ENCODE results near the gene PGM2L1.

Gene PGM2L1

GRCh38 chr11:74392256-74392655, 6.0 kb downstream of the PGM2L1 start:
- no peak overlapping the region for H3K4me3 ChIP-seq (ENCODE audit: low read depth in 1 of 2, low read length in 2 of 2)
- H3K9ac ChIP-seq (ENCODE audit: low read length), result no peak overlapping the region
- H3K9me3 ChIP-seq (ENCODE audit: low read length), result no peaks in the 10 kb centered on the region
- H3K27ac ChIP-seq (ENCODE audit: low read depth, low read length), result no peak overlapping the region
- H3K36me3 ChIP-seq (ENCODE audit: insufficient read depth, low read length), result no peaks in the 10 kb centered on the region
- H3K4me1 ChIP-seq (ENCODE audit: insufficient read depth, low read length), result no peaks in the 10 kb centered on the region
- no peaks in the 10 kb centered on the region for H3K27me3 ChIP-seq (ENCODE audit: control insufficient read depth in 1 of 2, insufficient read depth in 2 of 2, low read length in 2 of 2)

GRCh38 chr11:74391193-74391592, 7.0 kb downstream of the PGM2L1 start:
- no peak overlapping the region for H3K4me3 ChIP-seq (ENCODE audit: low read depth in 1 of 2, low read length in 2 of 2)
- H3K9me3 ChIP-seq (ENCODE audit: low read length), result no peaks in the 10 kb centered on the region
- no peak overlapping the region for H3K9ac ChIP-seq (ENCODE audit: low read length)
- H3K27ac ChIP-seq (ENCODE audit: low read depth, low read length), result no peak overlapping the region
- no peaks in the 10 kb centered on the region for H3K4me1 ChIP-seq (ENCODE audit: insufficient read depth, low read length)
- H3K36me3 ChIP-seq (ENCODE audit: insufficient read depth, low read length), result no peaks in the 10 kb centered on the region
- H3K27me3 ChIP-seq (ENCODE audit: control insufficient read depth in 1 of 2, insufficient read depth in 2 of 2, low read length in 2 of 2), result no peaks in the 10 kb centered on the region

- no peaks in the 10 kb centered on the region for H3K27me3 ChIP-seq (ENCODE audit: control insufficient read depth in 1 of 2, insufficient read depth in 2 of 2, low read length in 2 of 2)
- no peak overlapping the region for H3K9ac ChIP-seq (ENCODE audit: low read length)
- H3K4me1 ChIP-seq (ENCODE audit: insufficient read depth, low read length), result no peaks in the 10 kb centered on the region
- no peaks in the 10 kb centered on the region for H3K36me3 ChIP-seq (ENCODE audit: insufficient read depth, low read length)
- H3K9me3 ChIP-seq (ENCODE audit: low read length), result no peaks in the 10 kb centered on the region
- no peak overlapping the region for H3K27ac ChIP-seq (ENCODE audit: low read depth, low read length)
- no peak overlapping the region for H3K4me3 ChIP-seq (ENCODE audit: low read depth in 1 of 2, low read length in 2 of 2)
Measured at GRCh38 chr11:74390697-74391096, 7.5 kb downstream of the PGM2L1 start.

GRCh38 chr11:74388678-74389327, 9.4 kb downstream of the PGM2L1 start:
- H3K4me1 ChIP-seq (ENCODE audit: insufficient read depth, low read length), result no peaks in the 10 kb centered on the region
- no peaks in the 10 kb centered on the region for H3K27me3 ChIP-seq (ENCODE audit: control insufficient read depth in 1 of 2, insufficient read depth in 2 of 2, low read length in 2 of 2)
- H3K9me3 ChIP-seq (ENCODE audit: low read length), result no peaks in the 10 kb centered on the region
- no peak overlapping the region for H3K4me3 ChIP-seq (ENCODE audit: low read depth in 1 of 2, low read length in 2 of 2)
- no peaks in the 10 kb centered on the region for H3K36me3 ChIP-seq (ENCODE audit: insufficient read depth, low read length)
- no peak overlapping the region for H3K9ac ChIP-seq (ENCODE audit: low read length)
- no peak overlapping the region for H3K27ac ChIP-seq (ENCODE audit: low read depth, low read length)

GRCh38 chr11:74384641-74385040, 13.6 kb downstream of the PGM2L1 start:
- Histone ChIP-seq H3K9ac (ENCODE audit: low read length) (no peak overlapping the region), H3K27me3 (ENCODE audit: control insufficient read depth in 1 of 2, insufficient read depth in 2 of 2, low read length in 2 of 2) (no peaks in the 10 kb centered on the region), H3K4me3 (ENCODE audit: low read depth in 1 of 2, low read length in 2 of 2) (no peak overlapping the region), H3K4me1 (ENCODE audit: insufficient read depth, low read length) (no peaks in the 10 kb centered on the region), H3K36me3 (ENCODE audit: insufficient read depth, low read length) (no peaks in the 10 kb centered on the region), H3K27ac (ENCODE audit: low read depth, low read length) (no peak overlapping the region), H3K9me3 (ENCODE audit: low read length) (no peaks in the 10 kb centered on the region)

- Histone ChIP-seq H3K4me1 (ENCODE audit: insufficient read depth, low read length) (no peaks in the 10 kb centered on the region), H3K27ac (ENCODE audit: low read depth, low read length) (no peak overlapping the region), H3K36me3 (ENCODE audit: insufficient read depth, low read length) (no peaks in the 10 kb centered on the region), H3K9me3 (ENCODE audit: low read length) (no peaks in the 10 kb centered on the region), H3K9ac (ENCODE audit: low read length) (no peak overlapping the region), H3K4me3 (ENCODE audit: low read depth in 1 of 2, low read length in 2 of 2) (no peak overlapping the region), H3K27me3 (ENCODE audit: control insufficient read depth in 1 of 2, insufficient read depth in 2 of 2, low read length in 2 of 2) (no peaks in the 10 kb centered on the region)
Measured at GRCh38 chr11:74380746-74381439, 17.3 kb downstream of the PGM2L1 start.

GRCh38 chr11:74377689-74378088, 20.5 kb downstream of the PGM2L1 start:
- H3K9ac ChIP-seq (ENCODE audit: low read length), result no peak overlapping the region

GRCh38 chr11:74373382-74373781, 24.9 kb downstream of the PGM2L1 start:
- Histone ChIP-seq H3K27me3 (ENCODE audit: control insufficient read depth in 1 of 2, insufficient read depth in 2 of 2, low read length in 2 of 2) (no peaks in the 10 kb centered on the region), H3K4me1 (ENCODE audit: insufficient read depth, low read length) (no peaks in the 10 kb centered on the region), H3K36me3 (ENCODE audit: insufficient read depth, low read length) (peaks cover under 1% of the 10 kb centered on the region), H3K4me3 (ENCODE audit: low read depth in 1 of 2, low read length in 2 of 2) (no peak overlapping the region), H3K9me3 (ENCODE audit: low read length) (no peaks in the 10 kb centered on the region), H3K27ac (ENCODE audit: low read depth, low read length) (no peak overlapping the region), H3K9ac (ENCODE audit: low read length) (no peak overlapping the region)

More at GRCh38 chr11:74377689-74378088, 20.5 kb downstream of the PGM2L1 start:
- Histone ChIP-seq H3K4me1 (ENCODE audit: insufficient read depth, low read length) (no peaks in the 10 kb centered on the region), H3K36me3 (ENCODE audit: insufficient read depth, low read length) (no peaks in the 10 kb centered on the region), H3K4me3 (ENCODE audit: low read depth in 1 of 2, low read length in 2 of 2) (no peak overlapping the region), H3K9me3 (ENCODE audit: low read length) (no peaks in the 10 kb centered on the region), H3K27ac (ENCODE audit: low read depth, low read length) (no peak overlapping the region), H3K27me3 (ENCODE audit: control insufficient read depth in 1 of 2, insufficient read depth in 2 of 2, low read length in 2 of 2) (no peaks in the 10 kb centered on the region)

- no peaks in the 10 kb centered on the region for H3K9me3 ChIP-seq (ENCODE audit: low read length)
Measured at GRCh38 chr11:74371269-74372052, 26.8 kb downstream of the PGM2L1 start.

GRCh38 chr11:74370123-74370522, 28.1 kb downstream of the PGM2L1 start:
- no peaks in the 10 kb centered on the region for H3K27me3 ChIP-seq (ENCODE audit: control insufficient read depth in 1 of 2, insufficient read depth in 2 of 2, low read length in 2 of 2)

More at GRCh38 chr11:74371269-74372052, 26.8 kb downstream of the PGM2L1 start:
- Histone ChIP-seq H3K36me3 (ENCODE audit: insufficient read depth, low read length) (peaks cover 6% of the 10 kb centered on the region), H3K27ac (ENCODE audit: low read depth, low read length) (no peak overlapping the region), H3K27me3 (ENCODE audit: control insufficient read depth in 1 of 2, insufficient read depth in 2 of 2, low read length in 2 of 2) (no peaks in the 10 kb centered on the region), H3K4me3 (ENCODE audit: low read depth in 1 of 2, low read length in 2 of 2) (no peak overlapping the region), H3K4me1 (ENCODE audit: insufficient read depth, low read length) (no peaks in the 10 kb centered on the region), H3K9ac (ENCODE audit: low read length) (no peak overlapping the region)

GRCh38 chr11:74367881-74368280, 30.4 kb downstream of the PGM2L1 start:
- Histone ChIP-seq H3K9me3 (ENCODE audit: low read length) (no peaks in the 10 kb centered on the region), H3K4me3 (ENCODE audit: low read depth in 1 of 2, low read length in 2 of 2) (no peak overlapping the region), H3K4me1 (ENCODE audit: insufficient read depth, low read length) (no peaks in the 10 kb centered on the region), H3K36me3 (ENCODE audit: insufficient read depth, low read length) (peaks cover 6% of the 10 kb centered on the region), H3K27ac (ENCODE audit: low read depth, low read length) (no peak overlapping the region), H3K27me3 (ENCODE audit: control insufficient read depth in 1 of 2, insufficient read depth in 2 of 2, low read length in 2 of 2) (no peaks in the 10 kb centered on the region), H3K9ac (ENCODE audit: low read length) (no peak overlapping the region)

More at GRCh38 chr11:74370123-74370522, 28.1 kb downstream of the PGM2L1 start:
- no peak overlapping the region for H3K4me3 ChIP-seq (ENCODE audit: low read depth in 1 of 2, low read length in 2 of 2)
- H3K9ac ChIP-seq (ENCODE audit: low read length), result no peak overlapping the region
- H3K4me1 ChIP-seq (ENCODE audit: insufficient read depth, low read length), result no peaks in the 10 kb centered on the region
- H3K9me3 ChIP-seq (ENCODE audit: low read length), result no peaks in the 10 kb centered on the region
- no peak overlapping the region for H3K27ac ChIP-seq (ENCODE audit: low read depth, low read length)
- peaks cover 6% of the 10 kb centered on the region for H3K36me3 ChIP-seq (ENCODE audit: insufficient read depth, low read length)
